HEK293T (cell line): ENCODE measurements around the gene PDPR.
"Not testable (repeated sequence)": the region's sequence is repeated elsewhere in the genome, so short reads cannot be mapped to it uniquely, and the experiment has no call there.

Source experiments
- CTBP1 ChIP-seq: fragments of 450-650 bp; IDR thresholded peaks from 2 replicates; pipeline ENCODE4 v1.6.1; 2016; ENCODE audit warnings: borderline replicate concordance
- ELF4 ChIP-seq: fragments of 450-650 bp; IDR thresholded peaks from 2 replicates; pipeline ENCODE4 v1.6.1; 2017; ENCODE audit warnings: antibody characterized with exemption
- FOXM1 ChIP-seq: fragments of 450-650 bp; IDR thresholded peaks from 2 replicates; pipeline ENCODE4 v1.6.1; 2017; ENCODE audit warnings: mild to moderate bottlenecking, borderline replicate concordance
- L3MBTL2 ChIP-seq: fragments of 450-650 bp; conservative IDR thresholded peaks from 2 replicates; pipeline ENCODE4 v1.6.1; 2016; ENCODE audit warnings: mild to moderate bottlenecking
- LEF1 ChIP-seq: fragments of 450-650 bp; IDR thresholded peaks from 2 replicates; pipeline ENCODE4 v1.6.1; 2017; ENCODE audit warnings: mild to moderate bottlenecking, borderline replicate concordance
- NFRKB ChIP-seq: fragments of 450-650 bp; IDR thresholded peaks from 2 replicates; pipeline ENCODE4 v1.6.1; 2016; ENCODE audit warnings: mild to moderate bottlenecking, moderate library complexity
- SP1 ChIP-seq: fragments of 450-650 bp; IDR thresholded peaks from 2 replicates; pipeline ENCODE4 v1.6.1; 2017
- SUZ12 ChIP-seq: fragments of 450-650 bp; IDR thresholded peaks from 2 replicates; pipeline ENCODE4 v1.6.1; 2016; ENCODE audit warnings: mild to moderate bottlenecking
- TARDBP ChIP-seq: fragments of 450-650 bp; IDR thresholded peaks from 2 replicates; pipeline ENCODE4 v1.6.1; 2016

DNA sequence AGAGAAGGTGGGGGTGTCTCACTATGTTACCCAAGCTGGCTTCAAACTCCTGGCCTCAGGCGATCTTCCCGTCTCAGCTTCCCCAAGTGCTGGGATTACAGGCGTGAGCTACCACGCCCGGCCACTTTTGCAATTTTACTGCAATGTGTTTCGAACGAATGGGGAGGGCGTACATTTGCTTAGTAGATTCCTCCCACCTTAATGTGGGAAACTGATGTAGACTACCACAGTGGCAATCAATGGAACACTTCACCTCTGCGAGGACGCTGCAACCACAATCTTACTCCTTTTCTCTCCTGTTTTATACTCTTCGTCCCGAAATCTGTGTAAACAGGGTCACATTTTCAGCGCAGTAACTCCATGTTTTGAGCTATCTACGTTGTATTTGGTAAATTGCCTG is 47.4 kb upstream of the PDPR start:
- not testable (repeated sequence) for TF ChIP-seq SUZ12, TARDBP, SP1, NFRKB, LEF1, CTBP1, L3MBTL2, ELF4, FOXM1
